Anterior cingulate cortex (tissue), 58 donors: ENCODE results near the gene ZNF540.
"Not testable (repeated sequence)": the region's sequence is repeated elsewhere in the genome, so short reads cannot be mapped to it uniquely, and the experiment has no call there.

Experiments
- DNase-seq, 58 donors: peaks; one replicate each; lab custom pipeline; 2025; lab: John Stamatoyannopoulos, UW

The ZNF540 gene

GRCh38 chr19:37594304-37594981, at the start of gene ZNF540, which contains the start of gene ZNF571:
TSS of gene ZNF540 (plus strand) at chr19:37594876. CDS start at chr19:37598448, 3,572 bp downstream.
TSS of gene ZNF571 (minus strand) at chr19:37594792. CDS start at chr19:37586676, 8,116 bp downstream.
- peak; percentile 54 to 96 (median 89) for DNase-seq

DNA sequence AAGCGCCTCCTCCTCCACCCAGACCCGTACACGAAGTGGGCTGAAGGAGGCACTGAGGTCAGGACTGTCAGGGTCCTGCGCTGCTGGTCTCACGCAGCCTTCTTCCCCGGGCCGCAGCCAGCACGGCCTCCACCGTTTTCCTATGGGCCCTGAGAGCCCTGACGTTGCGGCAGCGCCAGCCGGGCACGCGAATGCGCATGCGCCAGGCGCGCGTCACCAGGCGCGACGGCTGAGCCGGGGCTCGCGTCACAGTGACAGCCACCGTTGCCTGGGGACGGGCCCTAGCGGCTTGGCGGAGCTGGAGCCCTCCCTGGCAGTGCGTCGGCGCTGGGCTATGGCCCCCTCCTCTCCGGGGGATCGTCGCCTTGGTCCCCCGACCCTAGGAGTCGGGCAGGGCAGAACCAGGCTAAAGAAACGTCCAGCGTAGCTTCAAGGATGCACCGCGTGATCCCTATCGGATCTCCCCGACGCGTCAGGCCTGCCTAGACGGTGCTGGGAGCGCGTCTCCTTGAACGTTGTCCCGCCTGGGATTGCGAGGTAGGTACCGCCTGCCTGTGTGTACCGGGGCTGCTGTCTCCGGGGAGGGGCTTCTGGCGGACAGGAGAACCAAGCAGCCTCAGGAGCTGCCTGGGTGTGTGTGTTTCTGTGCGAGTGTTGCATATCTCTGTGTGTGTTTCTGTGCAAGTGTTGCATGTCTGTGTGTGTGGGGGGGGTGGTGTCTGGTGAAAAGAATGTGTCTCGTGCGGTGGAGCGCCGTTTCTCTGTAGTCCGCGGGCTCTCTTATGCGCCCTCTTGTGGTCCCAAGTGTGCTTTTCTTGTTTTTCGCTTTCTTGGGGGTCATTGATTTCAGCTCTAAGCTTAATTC, 43.3 kb upstream of the ZNF540 start:
- peak in 3 of 58 donors; percentile 0 to 28 (median 1) for DNase-seq

DNA sequence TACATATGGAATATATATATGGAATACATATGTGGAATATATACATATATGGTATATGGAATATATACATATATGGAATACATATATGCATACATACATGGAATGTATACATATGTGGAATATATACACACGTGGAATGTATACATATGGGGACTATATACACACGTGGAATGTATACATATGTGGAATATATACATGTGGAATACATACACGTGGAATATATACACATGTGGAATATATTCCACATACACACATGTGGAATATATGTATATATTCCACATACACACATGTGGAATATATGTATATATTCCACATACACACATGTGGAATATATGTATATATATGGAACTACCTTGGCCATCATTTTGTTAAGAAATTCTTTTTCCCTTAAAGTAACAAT, 31.2 kb upstream of the ZNF540 start:
- no peak for DNase-seq

DNA sequence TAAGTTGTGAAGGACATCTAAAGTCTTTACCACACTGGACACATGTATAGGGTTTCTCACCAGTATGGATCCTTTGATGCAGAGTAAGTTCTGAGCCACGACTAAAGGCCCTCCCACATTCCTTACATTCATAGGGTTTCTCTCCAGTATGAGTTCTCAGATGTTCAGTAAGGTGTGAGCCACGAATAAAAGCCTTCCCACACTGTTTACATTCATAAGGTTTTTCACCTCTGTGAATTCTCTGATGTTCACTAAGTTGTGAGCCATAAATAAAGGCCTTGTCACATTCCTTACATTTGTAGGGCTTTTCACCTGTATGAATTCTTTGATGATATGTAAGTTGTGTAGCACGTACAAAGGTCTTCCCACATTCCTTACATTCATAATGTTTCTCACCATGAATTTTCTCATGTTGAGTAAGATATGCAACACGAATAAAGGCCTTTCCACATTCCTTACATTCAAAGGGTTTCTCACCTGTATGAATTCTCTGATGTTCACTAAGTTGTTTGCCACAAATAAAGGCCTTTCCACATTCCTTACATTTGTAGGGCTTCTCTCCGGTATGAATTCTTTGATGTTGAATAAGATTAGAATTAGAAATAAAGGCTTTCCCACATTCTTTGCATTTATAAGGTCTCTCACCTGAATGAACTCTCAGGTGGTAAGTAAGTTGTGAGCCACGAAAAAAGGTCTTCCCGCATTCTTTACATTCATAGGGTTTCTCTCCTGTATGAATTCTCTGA, 29.9 kb upstream of the ZNF540 start:
- DNase-seq, result no peak

DNA sequence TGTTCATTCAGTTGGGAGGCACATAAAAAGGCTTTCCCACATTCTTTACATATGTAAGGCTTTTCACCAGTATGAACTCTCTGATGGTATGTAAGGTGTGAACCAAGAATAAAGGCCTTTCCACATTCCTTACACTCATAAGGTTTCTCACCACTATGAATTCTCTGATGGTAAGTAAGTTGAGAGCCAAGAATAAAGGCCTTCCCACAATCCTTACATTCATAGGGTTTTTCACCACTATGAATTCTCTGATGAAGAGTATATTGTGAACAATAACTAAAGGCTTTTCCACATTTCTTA, 29.4 kb upstream of the ZNF540 start:
- DNase-seq, result no peak

DNA sequence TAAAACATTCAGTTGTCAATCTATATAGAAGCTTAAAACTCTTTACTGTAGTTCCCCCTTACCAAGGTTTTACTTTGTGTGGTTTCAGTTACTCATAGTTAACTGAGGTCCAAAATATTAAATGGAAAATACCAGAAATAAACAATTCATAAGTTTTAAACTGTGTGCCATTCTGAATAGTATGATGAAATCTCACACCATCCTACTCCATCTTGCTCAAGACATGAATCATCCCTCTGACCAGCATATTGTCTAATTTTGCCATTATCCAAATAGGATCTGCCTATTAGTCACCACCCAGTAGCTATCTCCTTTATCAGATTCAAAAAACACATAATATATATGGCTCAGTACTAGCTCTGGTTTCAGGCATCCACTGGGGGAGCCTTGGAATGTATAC, 22.5 kb upstream of the ZNF540 start:
- no peak for DNase-seq

GRCh38 chr19:37583340-37583739, 11.3 kb upstream of the ZNF540 start:
- DNase-seq, result no peak

GRCh38 chr19:37593996-37594303, 726 bp upstream of the ZNF540 start:
- peak in 1 of 58 donors; percentile 38 for DNase-seq

- peak in 50 of 58 donors; percentile 31 to 89 (median 72) for DNase-seq
These were observed 306 bp downstream of the ZNF540 start for GRCh38 chr19:37594982-37595382.

DNA sequence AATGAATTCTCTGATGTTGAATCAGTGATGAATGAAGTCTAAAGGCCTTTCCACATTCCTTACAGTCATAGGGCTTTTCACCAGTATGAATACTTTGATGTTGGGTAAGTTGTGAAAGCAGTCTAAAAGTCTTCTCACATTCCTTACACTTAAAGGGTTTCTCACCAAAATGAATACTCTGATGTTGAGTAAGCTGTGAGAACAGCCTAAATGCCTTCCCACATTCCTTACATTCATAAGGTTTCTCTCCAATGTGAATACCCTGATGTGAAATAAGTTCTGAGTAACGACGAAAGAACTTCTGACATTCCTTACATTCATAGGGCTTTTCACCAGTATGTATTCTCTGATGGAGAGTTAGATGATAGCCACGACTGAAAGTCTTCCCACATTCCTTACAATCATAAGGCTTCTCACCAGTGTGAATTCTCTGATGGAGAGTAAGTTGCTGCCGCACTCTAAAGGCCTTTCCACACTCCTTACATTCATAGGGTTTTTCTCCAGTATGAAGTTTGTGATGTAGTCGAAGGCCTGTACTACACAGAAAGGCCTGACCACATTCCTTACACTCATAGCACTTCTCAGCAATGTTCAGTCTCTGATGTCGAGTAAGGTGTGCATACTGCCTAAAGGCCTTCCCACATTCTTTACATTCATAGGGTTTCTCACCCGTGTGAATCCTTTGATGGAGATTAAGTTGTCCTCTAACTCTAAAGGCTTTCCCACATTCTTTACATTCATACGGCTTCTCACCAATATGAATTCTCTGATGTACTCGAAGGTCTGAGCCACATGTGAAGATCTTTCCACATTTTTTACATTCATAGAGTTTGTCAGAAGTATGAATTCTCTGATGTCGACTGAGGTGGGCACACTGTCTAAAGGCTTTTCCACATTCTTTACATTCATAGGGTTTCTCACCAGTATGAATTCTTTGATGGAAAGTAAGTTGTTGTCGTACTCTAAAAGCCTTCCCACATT, 40.7 kb downstream of the ZNF540 start:
- no peak for DNase-seq

- no peak for DNase-seq
These were observed 59.4 kb downstream of the ZNF540 start for GRCh38 chr19:37654118-37654517.

DNA sequence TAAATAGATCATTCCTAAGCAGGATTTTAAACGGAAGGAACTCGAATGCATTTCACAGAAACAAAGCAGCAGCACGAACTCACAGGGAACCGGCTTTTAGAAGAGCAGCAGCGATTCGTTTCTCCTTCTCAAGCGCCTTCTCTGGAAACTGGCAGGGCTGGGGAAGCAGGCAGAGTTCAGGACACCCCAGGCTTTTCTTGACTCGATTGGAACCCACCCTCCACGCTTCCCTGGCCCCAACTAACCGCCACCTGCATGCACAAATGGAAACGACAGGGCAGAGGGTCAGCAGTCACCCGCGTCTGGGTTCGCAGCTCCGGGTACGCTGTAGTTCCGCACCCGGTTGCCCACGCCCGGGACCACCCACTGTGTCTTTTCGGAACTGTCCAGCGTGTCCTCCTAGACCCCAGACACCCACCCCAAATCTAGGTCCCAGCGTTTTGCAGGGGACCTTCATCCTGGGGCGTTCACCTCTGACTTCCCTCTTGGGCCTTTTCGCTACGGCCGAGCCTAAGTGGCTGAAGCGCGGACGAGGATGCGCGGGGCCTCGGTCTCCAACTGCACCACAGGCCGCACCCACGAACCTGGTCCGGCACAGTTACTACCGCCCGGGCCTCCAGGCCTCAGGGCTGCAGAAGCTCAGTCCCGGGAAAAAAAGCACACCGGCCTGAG, 60.1 kb downstream of the ZNF540 start:
- DNase-seq, result peak in 36 of 58 donors; percentile 5 to 70 (median 42)

GRCh38 chr19:37655301-37655688, 60.6 kb downstream of the ZNF540 start, which contains the start of gene ZFP30:
TSS of gene ZFP30 (minus strand) at chr19:37655465. CDS start at chr19:37647822, 7,643 bp downstream.
- DNase-seq, result peak in 57 of 58 donors; percentile 55 to 95 (median 89)

- peak in 57 of 58 donors; percentile 45 to 93 (median 84) for DNase-seq
These were observed 61.2 kb downstream of the ZNF540 start for GRCh38 chr19:37655689-37656371.

DNA sequence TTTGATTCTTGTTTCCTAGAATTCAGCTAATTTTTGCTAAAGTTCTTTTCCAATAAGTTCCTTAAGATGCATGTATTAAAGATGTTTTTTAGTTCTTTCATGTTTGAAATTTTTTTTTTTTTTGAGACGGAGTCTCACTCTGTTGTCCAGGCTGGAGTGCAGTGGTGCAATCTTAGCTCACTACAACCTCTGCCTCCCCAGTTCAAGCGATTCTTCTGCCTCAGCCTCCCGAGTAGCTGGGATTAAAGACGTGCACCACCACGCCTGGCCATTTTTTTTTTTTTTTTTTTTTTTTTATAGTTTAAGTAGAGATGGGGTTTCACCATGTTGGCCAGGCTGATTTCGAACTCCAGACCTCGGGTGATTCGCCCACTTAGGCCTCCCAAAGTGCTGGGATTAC, 62.5 kb downstream of the ZNF540 start:
- not testable (repeated sequence) for DNase-seq
